Glomerular endothelial cell (primary cell): ENCODE results near the gene PLA2G3. TPM values are rescaled to one million over a fixed set of nuclear protein-coding genes. Genes with fewer than 3 reads are reported as not detected.
"Not testable (repeated sequence)": the region's sequence is repeated elsewhere in the genome, so short reads cannot be mapped to it uniquely, and the experiment has no call there.

ENCODE experiments used
- DNase-seq: peaks from one replicate; pipeline ENCODE4 v3.0.0-alpha.2; 2011; ENCODE audit warnings: low read depth, low spot score; ENCODE audit errors: extremely low read depth
- total RNA-seq: library from RNA; depleted of rRNA; stranded (reverse); fragments of >200 nt; gene quantifications from 2 replicates; pipeline ENCODE4 v1.2.3, GENCODE V29; 2015

Gene PLA2G3
- total RNA-seq, 1 donor from 2014 or later = not detected

DNA sequence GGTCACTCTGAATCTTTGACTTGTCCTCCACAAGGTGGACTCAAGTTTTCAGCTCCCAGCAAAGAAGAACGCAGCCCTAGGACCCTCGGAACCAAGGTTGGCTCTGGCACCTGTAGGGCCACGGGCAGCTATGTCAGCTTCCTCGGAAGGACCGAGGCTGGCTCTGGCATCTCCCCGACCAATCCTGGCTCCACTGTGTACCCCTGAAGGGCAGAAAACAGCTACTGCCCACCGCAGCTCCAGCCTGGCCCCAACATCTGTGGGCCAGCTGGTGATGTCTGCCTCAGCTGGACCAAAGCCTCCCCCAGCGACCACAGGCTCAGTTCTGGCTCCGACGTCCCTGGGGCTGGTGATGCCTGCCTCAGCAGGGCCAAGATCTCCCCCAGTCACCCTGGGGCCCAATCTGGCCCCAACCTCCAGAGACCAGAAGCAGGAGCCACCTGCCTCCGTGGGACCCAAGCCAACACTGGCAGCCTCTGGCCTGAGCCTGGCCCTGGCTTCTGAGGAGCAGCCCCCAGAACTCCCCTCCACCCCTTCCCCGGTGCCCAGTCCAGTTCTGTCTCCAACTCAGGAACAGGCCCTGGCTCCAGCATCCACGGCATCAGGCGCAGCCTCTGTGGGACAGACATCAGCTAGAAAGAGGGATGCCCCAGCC is 15.4 kb downstream of the PLA2G3 start:
- DNase-seq = no peak

DNA sequence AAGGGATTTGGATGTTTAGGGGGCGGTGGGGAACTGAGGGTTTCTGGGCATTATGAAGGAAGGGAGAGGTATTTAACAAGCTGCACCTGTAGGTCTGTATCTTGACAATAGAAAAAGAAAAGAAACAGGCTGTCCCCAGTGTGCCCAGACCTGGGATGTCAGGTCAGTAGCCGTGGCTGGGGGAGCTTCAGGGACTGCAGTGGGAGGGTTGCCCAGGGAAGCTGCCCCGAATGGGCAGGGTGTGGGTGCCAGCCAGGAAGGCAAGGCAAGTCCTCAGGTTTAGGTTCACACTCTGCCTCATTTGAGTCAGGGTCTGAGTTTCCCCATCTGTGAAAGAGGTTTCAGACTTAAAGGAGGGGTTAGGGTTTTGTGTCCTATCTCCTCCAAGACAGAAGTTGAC is 16.0 kb downstream of the PLA2G3 start:
- no peak for DNase-seq

DNA sequence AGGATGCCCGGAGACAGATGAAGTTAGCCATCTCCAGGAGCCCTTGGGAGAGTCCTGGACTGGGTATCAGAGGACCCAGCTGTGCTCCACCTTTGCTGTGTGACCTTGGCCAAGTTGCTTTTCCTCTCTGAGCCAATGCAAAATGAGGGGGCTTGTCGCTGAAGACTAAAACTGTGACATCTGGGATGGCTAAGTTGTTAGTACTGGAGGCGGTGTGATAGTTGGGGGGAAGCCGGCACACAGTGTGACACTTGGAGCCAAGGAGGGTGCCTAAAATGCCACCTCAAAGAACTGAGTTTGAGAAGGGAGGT is 17.1 kb downstream of the PLA2G3 start:
- DNase-seq = no peak

DNA sequence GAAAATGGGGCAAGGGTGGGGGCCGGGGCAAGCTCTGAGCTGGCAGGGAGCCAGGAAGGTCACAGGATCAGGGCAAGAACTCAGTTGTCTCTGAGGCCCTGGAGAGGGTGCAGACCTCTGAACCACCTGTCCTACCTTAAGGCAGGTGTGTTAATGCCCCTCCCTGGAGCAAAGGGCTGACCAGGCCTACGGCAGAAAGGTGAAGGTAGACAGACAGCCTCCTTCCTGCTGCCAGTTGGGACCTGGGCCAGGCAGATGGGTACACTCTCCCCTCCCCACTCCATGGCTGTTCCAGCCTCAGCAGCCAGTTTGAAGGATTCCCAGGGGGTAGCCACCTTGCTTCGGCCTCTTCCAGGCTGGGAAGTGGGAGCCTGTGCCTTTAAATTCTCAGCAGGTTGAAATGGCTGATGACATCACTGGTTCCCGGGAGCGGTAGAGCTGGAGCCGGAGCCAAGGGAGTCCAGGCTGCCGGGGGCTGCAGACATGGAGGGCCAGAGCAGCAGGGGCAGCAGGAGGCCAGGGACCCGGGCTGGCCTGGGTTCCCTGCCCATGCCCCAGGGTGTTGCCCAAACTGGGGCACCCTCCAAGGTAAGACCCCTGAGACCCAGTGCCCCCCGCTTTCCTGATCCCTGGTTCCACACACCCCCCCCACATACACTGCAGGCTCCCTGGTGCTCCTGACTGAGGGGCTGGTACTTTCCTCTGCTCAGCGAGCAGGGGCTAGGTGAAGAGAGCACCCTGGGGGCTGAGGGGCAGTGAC is 17.6 kb downstream of the PLA2G3 start, which contains the start of gene INPP5J:
Gene INPP5J, plus strand, starts transcription at position 435 of the 760 bp plus-strand sequence. Its CDS starts 49 bp downstream, at position 484.
- no peak for DNase-seq

DNA sequence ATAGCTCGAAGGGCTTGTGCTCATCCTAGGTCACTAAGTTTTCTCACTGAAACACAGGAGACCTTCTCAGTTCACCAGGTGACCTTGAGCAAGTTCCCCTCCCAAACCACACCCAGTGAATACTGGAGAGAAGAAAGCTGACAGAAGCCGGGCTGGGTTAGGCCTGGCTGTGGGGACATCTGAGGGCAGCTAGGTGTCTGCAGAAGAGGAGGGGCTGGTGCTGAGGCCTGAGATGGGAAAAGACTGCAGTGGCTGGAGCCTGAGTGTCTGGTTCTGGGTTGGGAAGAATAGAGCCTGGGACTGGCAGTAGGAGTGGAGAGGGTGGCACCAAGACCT is 18.1 kb downstream of the PLA2G3 start:
- DNase-seq = no peak

DNA sequence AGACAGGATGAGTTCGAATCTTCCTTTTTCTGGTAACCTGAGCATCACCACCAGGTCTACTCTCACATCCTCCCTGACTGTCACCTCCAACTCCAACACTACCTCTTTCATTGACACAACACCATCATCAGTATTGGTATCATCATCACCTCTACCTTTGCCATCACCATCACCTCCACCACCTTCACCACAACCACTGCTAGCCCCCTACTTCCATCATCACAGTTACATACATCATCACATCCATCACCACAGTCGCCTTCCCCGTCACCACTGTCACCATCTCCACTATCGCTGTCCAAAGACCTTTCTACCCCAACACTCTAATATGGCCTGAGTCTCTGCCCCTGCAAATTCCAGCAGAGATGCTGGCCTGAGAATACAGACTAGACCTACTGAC is 18.9 kb downstream of the PLA2G3 start:
- DNase-seq = no peak

DNA sequence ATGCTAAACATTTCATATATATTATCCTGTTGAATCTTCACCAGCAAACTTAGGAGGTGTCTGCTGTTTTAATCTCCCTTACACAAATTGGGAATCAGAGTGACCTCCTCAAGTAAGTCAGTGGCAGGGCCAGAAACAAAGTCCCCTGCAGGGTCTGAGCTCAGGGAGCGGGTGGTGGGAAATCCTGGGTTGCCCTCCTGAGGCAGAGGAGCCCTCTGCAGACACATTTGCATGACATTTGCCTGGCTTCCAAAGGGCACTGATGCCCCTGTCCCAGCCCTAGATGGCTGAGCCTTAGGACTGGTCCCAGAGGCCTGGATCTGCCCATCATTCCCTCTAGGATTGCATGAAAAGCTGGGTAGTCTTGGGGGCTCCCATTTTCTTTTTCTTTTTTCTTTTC is 19.7 kb downstream of the PLA2G3 start:
- DNase-seq = no peak

DNA sequence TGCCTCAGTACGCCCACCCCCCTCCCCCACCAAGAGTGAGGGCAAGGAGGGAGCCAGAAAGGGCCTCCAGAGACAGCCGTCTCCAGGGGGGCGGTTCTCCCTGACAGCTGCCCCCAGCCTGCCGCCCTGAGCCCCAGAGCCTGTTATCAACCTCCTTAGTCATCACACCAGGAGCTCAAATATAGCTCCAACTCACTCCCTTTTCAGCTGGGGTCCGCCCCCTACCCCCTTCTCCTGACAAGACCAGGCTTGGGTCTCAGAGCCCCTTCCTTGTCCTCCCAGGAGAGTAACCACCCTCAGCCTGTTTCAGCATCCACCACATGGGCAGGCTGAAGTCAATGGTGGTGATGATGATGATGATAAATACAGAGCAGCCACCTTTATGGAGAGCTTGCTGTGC is 20.1 kb downstream of the PLA2G3 start:
- no peak for DNase-seq

DNA sequence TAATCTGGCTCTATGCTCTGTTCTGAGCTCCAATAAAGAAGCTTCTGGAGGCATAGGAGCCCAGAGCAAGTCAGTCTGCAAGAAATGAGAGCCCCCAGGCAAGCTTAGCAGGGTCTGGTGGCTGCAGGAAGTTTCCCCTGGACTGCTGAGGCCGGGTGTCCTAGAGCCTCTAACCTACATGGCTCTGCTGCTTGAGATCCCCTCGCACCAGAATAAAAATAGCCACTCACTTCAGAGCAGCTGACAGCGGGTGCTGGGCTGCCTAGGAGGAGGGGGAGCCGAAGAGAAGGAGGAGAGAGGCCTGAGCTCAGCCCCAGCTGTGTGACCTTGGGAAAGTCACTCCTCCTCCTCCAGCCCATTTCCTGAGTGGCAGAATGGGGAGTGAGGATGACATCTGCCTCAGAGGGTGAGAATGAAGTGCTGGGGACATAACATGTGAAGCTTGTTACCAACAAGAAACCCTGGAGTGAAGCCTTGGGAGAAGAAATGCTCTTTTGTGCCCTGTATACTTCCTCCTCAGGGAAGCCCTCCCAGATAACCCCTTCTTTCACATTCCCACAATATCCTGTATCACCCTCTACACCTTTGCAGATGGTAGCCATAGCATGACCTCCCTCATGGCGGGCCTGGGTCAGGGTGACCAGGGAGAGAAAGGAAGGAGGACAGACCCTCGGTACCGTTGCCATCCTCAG is 21.1 kb downstream of the PLA2G3 start:
- DNase-seq = no peak

DNA sequence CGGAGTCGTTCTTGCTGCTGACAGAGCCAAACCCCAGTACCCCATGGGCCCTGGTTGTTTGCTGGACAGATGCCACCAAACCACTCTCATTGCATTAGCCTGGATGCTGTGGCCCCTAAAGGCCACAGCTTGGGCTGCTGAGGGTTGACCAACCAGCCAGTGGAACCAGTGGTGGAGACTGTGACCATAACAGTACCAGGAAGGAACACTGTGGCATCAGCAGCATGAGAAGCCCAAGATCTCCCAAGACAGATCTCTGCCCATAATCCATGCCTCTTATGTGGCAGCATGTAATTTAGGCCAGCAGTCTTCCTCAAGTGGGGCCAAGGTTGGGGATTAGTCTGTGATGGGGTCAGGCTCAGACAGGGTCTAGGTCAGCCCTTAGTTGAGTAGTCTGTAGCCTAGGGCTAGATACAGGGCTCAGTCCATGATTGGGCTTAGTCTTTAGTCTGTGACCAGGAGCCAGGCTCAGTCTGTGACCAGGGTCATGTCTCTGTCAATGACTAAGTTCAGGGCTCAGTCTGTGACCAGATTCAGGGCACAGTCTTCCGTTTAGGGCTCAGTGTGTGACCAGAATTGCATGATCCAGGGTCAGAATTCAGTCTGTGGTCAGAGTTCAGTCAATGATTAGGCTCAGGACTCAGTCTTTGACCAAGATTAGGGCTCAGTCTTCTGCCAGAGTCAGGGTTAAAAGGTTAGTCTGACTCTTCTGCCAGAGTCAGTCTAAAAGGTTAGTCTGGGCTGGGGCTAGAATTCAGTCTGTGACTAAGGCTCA is 22.1 kb downstream of the PLA2G3 start:
- no peak for DNase-seq

DNA sequence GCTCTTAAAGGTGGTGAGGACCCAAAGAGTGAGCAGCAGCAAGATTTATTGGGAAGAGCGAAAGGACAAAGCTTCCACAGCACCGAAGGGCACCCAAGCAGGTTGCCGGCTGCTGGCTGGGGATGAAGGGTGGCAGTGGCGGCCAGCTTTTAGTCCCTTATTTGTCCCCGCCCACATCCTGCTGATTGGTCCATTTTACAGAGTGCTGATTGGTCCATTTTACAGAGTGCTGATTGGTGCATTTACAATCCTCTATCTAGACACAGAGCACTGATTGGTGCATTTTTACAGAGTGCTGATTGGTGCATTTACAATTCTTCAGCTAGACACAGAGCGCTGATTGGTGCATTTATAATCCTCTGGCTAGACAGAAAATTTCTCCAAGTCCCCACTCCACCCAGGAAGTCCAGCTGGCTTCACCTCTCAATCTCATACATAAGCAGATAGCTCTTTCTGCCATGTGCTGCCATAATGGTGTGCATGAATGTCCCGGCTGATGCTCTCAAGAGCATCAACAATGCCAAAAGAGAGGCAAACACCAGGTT is 27.7 kb downstream of the PLA2G3 start:
- DNase-seq = not testable (repeated sequence)

DNA sequence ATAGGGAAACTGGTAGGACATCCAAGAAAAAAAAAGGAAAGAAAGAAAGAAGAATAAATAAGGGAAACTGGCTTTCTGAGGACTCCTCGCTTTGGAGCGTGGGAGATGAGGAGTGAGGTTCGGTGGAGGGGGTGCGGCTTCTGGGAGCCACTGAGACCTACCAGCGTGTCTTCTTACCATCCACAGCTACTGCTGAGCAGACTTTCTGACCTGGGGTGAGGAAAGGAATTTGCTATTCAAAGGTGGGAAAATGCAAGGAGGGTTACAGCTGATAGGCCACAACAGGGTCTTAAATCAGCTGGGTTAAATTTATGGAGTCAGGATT is 32.5 kb downstream of the PLA2G3 start:
- no peak for DNase-seq

DNA sequence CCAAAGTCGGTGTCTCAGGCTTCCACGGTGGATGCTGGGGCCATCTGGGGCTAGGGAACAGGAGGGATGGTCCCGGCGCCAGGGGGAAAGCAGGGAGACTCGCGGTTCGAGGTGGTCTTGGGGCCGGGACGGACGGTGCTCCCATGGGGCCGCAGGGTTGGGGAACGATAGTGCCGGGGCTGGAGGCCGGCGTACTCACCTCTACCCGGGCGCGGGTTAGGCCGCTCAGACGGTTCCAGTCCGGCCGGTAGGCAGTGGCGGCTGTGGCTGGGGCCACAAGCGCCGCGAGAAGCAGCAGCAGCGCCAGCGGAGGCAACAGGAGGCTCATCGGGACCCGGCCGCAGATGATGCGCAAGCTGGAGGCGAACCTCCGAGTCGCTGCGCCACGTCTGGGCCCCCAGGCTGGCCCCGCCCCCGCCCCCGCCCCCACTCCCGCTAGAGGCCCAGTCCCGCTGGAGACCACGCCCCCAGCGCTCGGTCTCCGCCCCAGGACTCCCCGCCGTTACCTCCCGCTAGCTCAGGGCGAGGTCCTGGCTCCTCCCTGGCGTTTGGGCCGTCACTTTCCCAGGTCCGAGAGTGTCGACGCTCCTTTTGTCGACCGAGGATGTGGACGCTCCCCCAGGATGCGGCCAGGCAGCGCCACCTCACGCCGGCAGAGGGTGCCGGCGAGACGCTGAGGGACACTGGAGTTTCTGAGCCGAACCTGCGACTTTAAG is 33.0 kb downstream of the PLA2G3 start, which contains the start of gene SELENOM:
Gene SELENOM, minus strand, starts transcription at position 391 of the 716 bp plus-strand sequence. Its CDS starts 63 bp downstream, at position 328.
- DNase-seq = peak; percentile 86

DNA sequence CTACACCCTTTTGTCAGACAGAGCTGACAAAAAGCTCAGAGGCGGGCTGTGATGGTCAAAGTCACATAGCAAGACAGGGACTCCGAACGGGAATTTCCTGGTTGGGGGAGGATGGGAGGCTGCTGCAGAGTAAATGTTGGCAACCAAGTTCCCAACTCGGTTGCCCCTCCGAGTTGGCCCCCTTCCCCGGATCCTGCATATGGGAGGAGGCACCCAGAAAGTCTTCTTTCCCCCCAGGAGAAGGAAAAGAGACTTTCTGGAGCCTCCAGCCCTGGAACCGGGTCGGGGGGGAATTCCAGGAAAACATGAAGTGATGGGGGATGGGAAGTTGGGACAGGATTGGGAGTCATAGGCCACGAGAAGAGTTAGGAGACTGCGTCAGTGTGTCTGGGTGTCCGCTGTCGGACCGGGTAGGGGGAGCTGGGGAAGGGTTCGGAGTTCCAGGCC is 33.6 kb downstream of the PLA2G3 start:
- DNase-seq = no peak

DNA sequence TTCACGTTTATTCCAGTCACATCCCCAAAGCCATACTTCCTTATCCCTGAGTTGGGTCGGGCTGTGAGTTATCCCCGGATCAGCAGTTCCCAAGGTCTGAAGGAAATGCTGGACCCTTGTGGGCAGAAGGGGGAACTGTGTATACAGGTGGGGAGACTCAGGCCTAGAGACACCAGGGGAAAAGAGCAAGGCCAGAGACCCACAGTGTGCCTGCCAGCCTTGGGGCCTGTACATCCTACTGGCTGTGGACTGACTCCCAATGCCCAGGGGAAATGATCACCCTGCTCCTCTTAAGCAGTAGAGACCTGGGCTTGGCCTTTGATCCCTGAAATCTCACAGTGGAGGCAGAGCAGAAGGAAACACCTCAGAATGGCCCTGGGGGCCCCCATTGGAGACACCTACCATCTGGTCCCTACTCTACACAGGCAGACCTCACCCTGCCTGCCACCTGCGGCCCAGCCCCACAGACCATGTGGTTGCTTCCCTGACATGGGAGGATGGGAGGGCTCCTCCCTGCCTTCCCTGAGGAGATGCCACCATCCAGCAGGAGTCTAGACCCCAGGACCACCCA is 34.2 kb downstream of the PLA2G3 start:
- DNase-seq = no peak

DNA sequence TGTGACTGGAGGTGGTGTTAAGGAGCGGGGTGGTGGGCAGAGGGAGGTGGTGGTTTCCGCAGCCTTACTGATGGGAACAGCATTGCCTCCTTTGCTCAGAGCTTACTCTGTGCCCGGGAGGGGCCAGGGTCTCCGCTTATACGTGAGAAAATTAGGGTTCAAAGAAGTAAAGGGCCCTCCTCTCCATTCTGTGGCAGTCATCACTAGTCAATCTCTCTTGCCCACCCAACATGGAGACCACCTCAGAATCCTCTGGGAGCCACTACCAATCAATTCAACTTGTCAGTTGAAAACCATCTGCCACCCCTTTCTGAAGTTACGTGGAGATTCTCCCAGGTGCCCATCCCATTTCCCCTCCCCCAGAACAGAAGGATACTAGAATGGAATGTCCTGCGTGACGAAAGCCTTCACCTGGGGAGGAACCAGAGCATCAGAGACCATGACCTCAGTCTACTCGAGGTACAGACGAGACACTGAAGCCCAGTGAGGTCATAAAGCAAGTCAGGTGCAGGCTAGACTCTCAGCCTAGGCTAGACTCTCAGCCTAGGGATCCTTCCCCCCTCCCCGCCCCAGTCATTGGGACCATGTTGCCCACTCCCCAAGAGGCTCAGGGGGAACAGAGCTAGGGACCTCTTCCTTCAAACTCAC is 34.9 kb downstream of the PLA2G3 start:
- no peak for DNase-seq

DNA sequence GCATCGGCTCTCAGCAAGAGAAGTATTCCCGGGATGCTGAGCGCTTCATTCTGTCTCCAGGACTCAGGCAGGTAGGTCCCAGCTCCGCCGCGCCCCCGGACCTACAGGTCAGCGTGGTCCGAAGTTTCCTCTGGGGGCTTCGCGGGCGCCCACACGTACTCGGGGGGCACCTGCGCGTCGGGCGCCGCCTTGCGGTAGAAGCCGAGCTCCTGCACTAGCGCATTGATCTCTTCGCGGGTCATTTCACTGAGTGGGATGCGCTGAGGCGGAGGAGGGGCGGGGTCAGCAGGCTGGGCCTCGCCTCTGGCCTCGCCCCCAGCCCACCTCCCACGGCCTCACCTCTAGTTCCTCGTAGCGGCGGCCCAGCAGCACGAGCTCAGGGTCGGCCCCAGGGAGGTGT is 35.4 kb downstream of the PLA2G3 start:
- no peak for DNase-seq

DNA sequence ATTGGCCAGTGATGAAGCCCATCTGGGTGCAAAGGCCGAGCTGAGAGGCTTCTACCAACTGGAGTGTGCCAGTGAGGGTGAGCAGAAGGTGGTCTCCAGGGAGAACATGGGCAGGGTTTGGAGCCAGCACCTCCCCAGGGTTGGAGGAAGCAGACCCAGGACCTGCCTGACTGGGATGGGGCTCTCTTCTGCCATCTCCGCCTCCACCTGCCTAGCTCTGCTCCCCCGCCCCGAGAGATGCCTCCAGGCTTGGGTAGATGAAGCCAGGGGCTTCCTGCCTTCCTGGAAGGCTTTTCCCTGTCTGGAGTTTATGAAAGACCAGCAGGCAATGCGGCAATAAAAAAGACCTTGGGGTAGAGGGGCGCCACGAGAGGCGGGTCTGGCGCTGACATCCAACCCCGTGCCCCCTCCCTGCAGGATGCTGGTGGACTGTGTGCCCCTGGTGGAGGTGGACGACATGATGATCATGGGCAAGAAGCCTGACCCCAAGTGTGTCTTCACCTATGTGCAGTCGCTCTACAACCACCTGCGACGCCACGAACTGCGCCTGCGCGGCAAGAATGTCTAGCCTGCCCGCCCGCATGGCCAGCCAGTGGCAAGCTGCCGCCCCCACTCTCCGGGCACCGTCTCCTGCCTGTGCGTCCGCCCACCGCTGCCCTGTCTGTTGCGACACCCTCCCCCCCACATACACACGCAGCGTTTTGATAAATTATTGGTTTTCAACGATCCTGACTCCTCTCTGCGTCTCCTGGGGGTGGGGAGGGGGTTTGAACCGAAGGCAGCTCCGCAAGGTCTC is 36.2 kb downstream of the PLA2G3 start:
- DNase-seq = no peak

DNA sequence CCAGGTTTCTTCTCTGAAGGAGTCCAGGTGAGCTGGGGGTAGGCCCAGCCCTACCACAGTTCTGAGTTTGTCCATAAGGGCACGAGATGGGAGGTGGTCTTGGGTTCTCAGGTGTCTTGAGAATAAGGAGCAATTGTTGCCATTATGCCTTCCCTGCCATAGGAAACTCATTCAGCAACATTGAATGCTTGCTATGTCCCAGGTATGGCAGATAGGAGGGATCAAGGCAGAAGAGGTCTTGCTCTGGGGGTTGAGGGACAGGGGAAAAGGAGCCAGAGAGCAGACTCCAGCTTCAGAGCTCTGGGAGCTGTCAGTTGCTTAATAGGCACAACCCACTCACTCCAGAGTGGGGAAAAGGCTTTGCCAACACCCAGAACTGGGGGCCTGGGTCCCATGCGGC is 37.2 kb downstream of the PLA2G3 start:
- no peak for DNase-seq
